SKM-1 (cell line): ENCODE measurements around the gene ERO1A.

Source experiments
- DNase-seq: peaks from one replicate; lab custom pipeline; 2025; ENCODE audit not compliant: unreplicated experiment; lab: John Stamatoyannopoulos, UW

ERO1A gene

GRCh38 chr14:52700701-52701172 is 5.4 kb upstream of the ERO1A start:
- DNase-seq = no peak

- peak; percentile 4 for DNase-seq
Measured at GRCh38 chr14:52694761-52695480, 437 bp downstream of the ERO1A start.

- DNase-seq = no peak
Measured at GRCh38 chr14:52693532-52693931, 1.8 kb downstream of the ERO1A start.

DNA sequence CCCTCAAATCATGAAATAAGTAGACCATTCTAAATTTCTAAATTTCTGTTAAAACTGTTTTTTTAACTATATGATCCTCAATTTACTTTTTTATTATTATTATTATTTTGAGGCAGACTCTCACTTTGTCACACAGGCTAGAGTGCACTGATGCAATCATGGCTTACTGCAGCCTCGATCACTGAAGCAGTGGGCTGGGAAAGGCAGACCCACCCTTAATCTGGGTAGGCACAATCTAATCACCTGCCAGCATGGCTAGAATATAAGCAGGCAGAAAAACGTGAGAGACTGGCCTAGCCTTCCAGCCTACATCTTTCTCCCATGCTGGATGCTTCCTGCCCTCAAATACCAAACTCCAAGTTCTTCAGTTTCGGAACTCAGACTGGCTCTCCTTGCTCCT is 2.3 kb downstream of the ERO1A start:
- no peak for DNase-seq

DNA sequence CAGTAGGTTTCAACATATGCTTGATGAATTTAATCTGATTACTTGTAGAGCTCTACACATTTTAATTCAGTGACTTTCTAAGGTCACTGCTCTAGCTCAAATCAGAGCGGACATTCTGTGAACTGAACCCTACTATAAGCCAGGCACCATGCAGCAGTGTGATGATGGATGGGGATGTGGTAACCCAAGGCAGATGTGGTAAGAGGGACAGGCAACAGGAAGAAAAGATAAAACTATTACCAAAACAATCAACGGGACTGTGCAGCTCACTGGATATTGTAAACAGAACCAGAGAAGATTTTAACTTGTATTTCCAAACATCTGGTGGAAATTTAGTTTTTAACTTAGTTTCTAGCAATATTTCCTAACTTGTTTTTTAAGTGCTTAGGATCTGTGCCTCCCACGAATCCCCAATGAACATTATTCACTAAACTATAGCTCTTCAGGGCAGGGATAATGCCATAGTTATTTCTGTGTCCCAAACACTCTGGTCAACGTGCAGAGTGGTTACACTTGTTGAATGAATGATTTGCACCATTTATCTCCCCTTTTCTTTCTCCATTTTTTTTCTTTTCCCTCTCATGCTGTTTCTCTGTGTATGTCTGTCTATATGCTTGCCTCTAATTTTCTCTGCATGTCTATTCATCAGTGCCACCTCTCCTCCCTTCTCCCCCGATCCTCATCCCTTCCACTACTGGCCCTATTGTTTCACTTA is 3.0 kb downstream of the ERO1A start:
- peak; percentile 9 for DNase-seq

DNA sequence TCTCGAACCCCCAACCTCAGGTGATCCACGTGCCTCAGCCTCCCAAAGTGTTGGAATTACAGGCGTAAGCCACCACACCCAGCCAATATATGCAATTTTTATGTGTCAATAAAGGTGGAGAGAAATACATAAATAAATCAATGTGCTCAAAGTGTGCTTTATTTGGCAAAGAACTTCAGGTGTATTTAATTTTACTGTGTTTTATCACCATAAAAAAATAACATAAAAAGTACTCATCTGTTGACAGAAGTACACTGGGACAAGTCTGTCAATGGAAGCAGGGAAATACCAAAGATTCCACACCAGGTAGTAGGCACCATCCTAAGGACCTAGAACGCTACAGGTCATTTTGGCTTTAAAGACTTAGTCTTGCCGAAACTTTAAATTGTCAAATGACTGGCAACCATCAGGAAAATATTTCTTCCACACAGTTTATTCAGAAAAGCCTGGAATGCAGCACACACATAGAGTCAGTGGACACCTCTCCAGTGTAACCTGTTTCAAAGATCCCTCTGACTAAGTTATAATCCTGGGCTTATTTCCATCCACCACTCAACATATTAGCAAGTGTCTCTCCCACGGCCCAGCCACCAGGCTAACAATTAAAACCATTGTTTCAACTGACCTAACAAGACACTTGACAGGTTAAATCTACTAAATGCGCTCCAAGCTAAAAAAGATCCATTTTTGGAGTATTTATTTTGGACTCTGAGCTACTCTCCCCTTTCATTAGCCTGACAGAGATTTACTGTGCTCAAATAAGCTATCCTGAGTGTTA is 4.2 kb downstream of the ERO1A start:
- no peak for DNase-seq

DNA sequence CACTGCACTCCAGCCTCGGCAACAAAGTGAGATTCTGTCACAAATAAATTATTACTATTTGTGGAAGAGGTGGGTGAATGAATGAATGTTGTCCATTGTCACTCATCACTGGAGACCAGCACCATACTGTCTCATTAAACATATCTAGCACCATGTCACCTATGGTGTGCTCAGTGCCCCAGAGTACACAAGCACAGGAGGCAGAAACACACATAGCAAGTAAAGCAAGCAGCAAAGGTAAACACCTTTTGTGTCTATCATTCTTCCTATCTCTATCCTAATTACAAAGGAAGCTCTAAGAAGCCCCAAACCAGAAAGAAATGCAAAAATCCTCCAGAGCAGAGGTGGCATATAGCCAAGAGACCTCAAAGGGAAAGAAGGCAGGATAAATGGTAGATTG is 9.2 kb downstream of the ERO1A start:
- DNase-seq = no peak

- DNase-seq = no peak
Measured at GRCh38 chr14:52683985-52684520, 11.3 kb downstream of the ERO1A start.

DNA sequence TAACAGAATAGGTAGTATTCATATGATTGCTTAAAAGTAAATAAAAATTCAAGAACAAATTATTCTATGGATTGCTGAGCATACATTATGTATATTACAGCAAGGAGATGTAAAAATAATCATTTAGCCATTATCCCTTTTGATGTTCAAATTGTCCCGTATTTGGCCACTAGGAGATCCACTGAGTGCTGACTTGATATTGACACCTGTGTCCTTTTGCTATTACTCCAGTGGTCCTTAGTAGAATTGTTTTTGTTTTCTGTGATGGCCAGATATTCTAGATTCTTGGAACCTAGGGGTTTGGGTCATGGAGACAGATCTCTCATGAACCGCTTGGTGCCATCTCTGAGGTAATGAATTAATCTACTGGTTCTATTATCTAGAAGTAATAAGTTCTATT is 16.8 kb downstream of the ERO1A start:
- no peak for DNase-seq

GRCh38 chr14:52663850-52664249 is 31.5 kb downstream of the ERO1A start:
- no peak for DNase-seq

DNA sequence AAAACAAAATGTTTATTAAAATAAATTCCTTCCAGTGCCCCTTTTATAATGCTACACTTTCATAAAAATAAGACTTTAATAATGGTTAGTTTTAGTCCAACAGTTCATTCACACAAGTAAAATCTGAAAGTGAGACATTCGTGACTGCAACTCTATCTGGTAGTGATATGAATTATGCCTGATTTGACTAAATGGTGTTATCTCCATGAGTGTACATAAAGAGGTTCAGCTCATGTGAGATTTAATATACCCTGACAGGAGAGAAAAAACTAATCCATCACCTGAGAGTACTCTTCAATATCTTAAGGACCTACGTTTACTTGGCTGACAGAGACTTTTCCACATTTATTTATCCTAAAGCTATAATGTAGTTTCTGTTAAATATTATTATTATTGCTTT is 34.0 kb downstream of the ERO1A start:
- DNase-seq = no peak

GRCh38 chr14:52660832-52661231 is 34.5 kb downstream of the ERO1A start:
- no peak for DNase-seq

- no peak for DNase-seq
Measured at GRCh38 chr14:52660325-52660724, 35.0 kb downstream of the ERO1A start.

DNA sequence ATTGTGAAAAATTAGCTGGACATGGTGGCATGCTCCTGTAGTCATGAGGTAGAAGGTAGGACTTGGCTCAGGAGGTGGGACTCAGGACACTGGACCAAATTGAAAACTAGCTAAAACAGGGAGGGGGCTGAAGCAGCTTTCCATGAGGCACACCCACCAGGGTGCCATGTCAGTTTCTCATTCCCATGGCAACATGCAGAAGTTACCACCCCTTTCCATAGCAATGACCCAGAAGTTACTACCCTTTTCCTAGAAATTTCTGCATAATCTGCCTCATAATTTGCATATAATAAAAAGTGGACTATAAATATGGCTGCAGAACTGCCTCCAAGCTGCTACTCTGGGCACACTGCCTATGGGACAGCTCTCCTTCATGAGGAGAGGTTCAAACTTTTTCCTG is 38.5 kb downstream of the ERO1A start:
- no peak for DNase-seq

DNA sequence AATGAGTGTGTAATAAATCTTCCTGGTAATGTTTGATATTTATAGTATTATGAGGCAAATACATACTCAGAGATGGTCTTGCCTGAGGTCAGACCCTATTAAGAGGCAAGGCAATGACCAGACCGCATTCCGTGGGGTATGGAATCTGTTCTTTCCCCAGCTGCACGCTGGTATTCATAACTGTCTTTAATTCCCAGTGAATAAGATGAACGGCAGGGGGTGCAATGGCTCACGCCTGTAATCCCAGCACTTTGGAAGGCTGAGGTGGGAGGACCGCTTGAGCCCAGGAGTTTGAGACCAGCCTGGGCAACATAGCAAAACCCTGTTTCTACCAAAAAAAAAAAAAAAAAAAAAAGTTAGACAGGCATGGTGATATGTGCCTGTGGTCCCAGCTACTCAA is 44.6 kb downstream of the ERO1A start:
- DNase-seq = no peak

GRCh38 chr14:52649511-52649910 is 45.8 kb downstream of the ERO1A start:
- DNase-seq = no peak

DNA sequence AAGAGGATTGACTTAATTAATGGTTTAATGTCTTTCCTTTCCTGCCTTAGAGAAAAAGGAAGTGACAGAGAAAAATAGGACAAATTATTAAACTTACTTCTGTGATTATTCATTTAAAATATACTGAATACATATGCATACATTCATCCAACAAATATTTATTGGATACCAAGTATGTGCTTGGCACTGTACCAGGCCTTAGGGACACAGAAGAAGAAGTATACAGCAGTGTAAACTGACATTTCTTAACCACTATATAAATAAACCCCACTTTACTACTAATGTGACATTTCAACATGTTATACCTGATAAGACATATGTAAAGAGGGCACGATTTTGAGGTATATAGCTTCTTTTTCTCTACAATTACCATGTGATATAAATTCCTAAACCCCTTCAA is 53.6 kb downstream of the ERO1A start:
- DNase-seq = no peak

GRCh38 chr14:52640137-52640536 is 55.2 kb downstream of the ERO1A start:
- DNase-seq = no peak

DNA sequence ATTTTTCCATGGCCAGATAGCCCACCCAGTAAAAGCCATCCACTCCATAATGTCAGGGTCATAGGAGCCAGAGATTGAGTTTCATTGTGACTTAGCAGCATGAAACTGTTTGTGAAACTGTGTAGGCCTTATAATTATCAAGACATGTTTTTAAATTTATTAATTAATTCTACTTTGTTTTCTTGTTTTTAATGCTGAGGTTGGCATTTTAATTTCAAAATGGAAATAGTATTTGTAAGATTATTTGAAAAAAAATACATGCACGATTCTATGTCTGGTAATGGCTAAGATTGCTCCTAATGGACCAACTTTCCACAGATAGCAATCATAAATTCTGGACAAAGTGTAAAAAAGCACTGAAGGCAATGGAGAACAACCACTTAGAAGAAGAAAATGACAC is 75.7 kb downstream of the ERO1A start:
- no peak for DNase-seq

GRCh38 chr14:52618602-52619001 is 76.8 kb downstream of the ERO1A start:
- DNase-seq = no peak

GRCh38 chr14:52610187-52610586 is 85.2 kb downstream of the ERO1A start:
- no peak for DNase-seq
